Mammary epithelial cell (primary cell): ENCODE data around the gene NF2.

Experiments used
- CTCF ChIP-seq, 2 donors: IDR thresholded peaks in 1 of 2; conservative IDR thresholded peaks in 1 of 2; 2 replicates each; pipeline ENCODE4 v1.5.1; 2011 to 2012; ENCODE audit warnings: inconsistent platforms in 2 of 2, low read length in 2 of 2, mild to moderate bottlenecking in 2 of 2, control low read depth in 1 of 2, low read depth in 1 of 2; ENCODE audit not compliant: insufficient read depth in 1 of 2; ENCODE audit errors: extremely low read depth in 1 of 2
- EZH2 ChIP-seq: IDR thresholded peaks from 2 replicates; pipeline ENCODE4 v1.6.1; 2012; ENCODE audit warnings: low read length, inconsistent platforms, borderline replicate concordance

GRCh38 chr22:29603358-29604075 is at the start of gene NF2:
- TF ChIP-seq CTCF (conservative IDR thresholded peaks at IDR 0.05 in 1 of 2, IDR thresholded peaks at IDR 0.05 in 1 of 2; ENCODE audit: extremely low read depth in 1 of 2, insufficient read depth in 1 of 2, low read depth in 1 of 2, low read length in 2 of 2) (peak in 1 of 2 donors; percentile 9), EZH2 (no peak)
